ENCODE measurements around the gene MGST1.

MGST1 gene

GRCh38 chr12:16350682-16351081 lies 3.2 kb downstream of the MGST1 start:
- no peak for TF ChIP-seq CTCF (conservative IDR thresholded peaks at IDR 0.05)
- no peak overlapping the region for H3K27ac ChIP-seq

- H3K27ac ChIP-seq: no peak overlapping the region
- no peak for TF ChIP-seq CTCF (conservative IDR thresholded peaks at IDR 0.05)
These were observed 5.0 kb downstream of the MGST1 start for GRCh38 chr12:16352481-16352880.

- no peak overlapping the region for H3K27ac ChIP-seq
- no peak for TF ChIP-seq CTCF (conservative IDR thresholded peaks at IDR 0.05)
These were observed 11.4 kb downstream of the MGST1 start for GRCh38 chr12:16358878-16359277.

- TF ChIP-seq CTCF (conservative IDR thresholded peaks at IDR 0.05): peak; percentile 97
- no peak overlapping the region for H3K27ac ChIP-seq
These were observed 12.4 kb downstream of the MGST1 start for GRCh38 chr12:16359512-16360491.

GRCh38 chr12:16361142-16361783 lies 13.8 kb downstream of the MGST1 start:
- H3K27ac ChIP-seq: no peak overlapping the region
- no peak for TF ChIP-seq CTCF (conservative IDR thresholded peaks at IDR 0.05)

GRCh38 chr12:16362550-16362949 lies 15.1 kb downstream of the MGST1 start:
- TF ChIP-seq CTCF (conservative IDR thresholded peaks at IDR 0.05): no peak
- no peak overlapping the region for H3K27ac ChIP-seq

- H3K27ac ChIP-seq: peak overlapping the region; percentile 77
- TF ChIP-seq CTCF (conservative IDR thresholded peaks at IDR 0.05): no peak
These were observed 21.7 kb downstream of the MGST1 start for GRCh38 chr12:16369156-16369555.
